Stimulated activated CD8-positive, alpha-beta memory T cell treated with anti-CD3 and anti-CD28 coated beads, Interleukin-4, amount 100 ng/mL, for 48 hours (primary cell): Measurements from ENCODE around the gene GSTK1.
"Not testable (repeated sequence)": the region's sequence is repeated elsewhere in the genome, so short reads cannot be mapped to it uniquely, and the experiment has no call there.

Experiments
- DNase-seq: peaks from one replicate; pipeline ENCODE4 v3.0.0-alpha.2; 2020

The GSTK1 gene

DNA sequence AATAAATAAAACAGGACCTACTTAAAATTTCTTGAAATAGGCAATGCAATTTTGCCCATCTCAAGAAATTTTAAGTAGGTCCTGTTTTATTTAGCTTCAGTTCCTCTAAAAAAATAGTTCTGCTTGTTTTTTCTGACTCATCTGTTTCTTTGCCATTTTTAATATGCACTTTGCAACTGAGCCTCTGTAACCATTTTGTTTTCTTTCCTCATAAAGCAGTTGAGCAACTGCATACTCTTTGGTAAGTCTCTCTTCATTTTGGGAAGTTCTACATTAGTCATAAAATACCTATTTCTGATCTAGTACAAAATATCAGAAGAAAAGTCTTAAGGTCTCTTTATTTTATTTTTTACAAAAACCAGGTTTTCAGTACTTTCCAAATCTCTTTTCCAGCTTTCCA, 23.4 kb upstream of the GSTK1 start:
- DNase-seq = no peak

DNA sequence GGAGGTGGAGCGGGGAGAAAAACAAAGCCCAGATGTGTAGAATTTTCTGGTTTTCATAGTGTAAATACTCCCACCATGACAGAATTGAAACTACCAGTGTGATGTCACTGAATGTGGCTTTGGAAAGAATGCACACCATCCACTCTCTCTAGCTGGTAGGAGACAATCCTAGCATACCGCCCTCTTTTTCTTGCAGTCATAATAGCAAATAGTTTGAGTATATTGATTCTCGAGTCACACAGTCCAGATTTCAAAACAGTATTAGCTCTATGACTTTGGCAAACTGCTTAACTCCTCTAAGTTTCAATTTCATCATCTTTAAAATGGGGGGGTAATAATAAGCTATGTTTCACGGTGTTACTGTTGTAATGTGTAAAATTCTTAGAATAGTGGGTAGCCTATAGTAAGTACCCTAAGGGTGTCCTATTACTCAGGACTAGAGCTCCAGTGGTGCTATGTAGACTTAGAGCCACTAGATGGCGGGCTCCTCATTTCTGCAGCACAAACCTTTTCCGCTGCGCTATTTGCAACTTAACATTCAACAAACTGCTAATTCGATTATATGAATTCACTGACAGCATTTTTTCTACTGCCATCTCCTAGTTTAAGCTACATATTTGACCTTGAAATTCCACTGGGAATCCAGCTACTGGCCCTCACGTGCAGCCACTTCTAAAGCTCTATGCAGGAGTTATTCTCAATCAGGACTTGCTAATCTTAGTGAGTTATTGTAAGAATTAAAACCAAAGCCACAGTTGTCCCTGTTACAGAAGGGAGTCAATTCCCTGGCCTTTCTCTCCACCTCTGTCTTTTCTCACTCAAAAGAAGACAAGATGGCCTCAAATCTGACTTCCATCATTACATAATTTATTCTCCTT, 22.7 kb upstream of the GSTK1 start:
- DNase-seq = peak; percentile 73

DNA sequence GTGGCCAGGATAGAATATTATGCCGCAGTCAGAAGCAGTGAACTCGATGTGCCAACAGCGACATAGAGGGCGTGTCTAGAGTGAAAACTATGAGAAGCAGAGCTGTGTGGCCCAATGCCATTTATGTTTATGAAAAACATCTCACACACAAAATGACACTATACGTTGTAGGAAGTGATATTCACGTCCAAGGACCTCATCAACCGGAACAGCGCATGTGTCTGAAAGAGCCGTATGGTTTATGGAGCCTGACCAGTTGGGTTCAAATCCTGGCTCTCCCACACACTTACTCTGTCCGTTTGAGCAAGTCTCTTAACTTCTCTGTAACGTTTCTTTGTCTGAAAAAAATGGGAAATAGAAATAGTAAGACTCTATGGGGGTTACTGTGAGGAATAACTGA, 20.9 kb upstream of the GSTK1 start:
- no peak for DNase-seq

DNA sequence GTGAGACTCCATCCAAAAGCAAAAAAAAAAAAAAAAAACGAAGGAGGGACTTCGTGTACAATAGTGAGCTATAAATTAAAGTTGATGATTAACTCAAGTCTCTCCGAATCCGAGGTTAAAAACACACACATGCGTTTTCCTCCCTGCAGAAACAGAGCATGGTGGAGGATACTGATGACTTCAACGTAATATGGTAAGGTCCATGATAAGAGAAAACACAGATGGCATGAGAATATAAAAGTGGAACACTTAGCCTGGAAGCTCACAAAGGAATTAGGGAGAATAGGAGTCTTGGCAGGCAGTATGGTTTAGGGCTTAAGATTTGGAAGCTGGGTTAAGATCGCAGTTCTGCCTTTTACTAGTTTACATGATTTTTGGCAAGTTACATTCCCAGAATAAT, 20.1 kb upstream of the GSTK1 start:
- no peak for DNase-seq

DNA sequence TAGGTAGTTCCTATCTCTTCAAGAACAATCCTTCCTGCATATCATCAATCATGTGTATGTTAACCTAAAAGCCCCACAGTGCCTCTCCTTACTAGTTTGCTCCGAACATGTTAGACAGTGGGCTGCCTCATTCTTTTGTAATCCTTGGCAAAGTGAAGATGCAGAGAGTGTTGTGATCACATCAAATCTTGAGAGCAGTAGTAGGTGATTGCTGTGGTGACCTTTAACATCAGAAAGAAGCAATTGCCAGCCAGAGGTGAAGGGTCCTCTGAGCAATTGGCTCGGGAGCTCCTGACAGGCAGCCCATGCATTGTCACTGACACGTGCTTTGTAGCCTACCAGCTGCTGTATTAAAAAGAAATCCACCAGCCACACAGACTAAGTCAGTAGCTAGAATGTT, 19.6 kb upstream of the GSTK1 start:
- DNase-seq = no peak

DNA sequence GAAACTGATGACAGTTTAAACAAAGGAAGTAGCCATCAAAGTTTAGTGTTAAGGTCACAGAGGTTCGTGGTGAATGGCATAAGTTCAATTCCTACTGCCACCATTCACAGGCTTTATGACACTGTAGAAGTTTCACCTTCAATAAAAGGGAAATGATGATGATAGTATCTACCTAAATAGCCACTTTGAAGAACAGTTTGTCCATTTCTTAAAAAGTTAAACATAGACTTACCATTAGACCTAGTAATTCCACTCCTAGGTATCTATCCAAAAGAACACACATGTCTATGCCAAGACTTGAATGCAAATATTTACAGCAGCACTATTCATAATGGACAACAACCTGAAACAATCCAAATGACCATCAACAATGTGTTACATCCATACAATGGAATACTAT, 18.9 kb upstream of the GSTK1 start:
- DNase-seq = no peak

DNA sequence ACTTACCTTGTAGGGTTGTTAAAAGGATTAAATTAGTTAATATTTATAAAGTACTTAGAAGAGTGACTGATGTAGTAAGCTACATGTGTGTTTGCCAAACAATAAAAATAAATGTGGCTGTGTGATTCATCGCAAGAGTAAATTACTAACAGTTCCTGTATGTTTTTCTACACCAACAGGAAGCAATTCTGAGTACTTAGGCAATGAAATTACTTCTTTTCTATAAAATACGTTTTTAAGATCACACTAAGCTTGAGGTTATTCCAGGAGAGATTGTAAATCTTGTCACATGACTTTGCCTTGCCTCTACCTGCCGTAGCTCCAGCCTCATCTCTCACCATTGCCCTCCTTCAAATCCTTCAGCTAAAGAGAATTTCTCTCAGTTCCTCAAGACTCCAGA, 18.1 kb upstream of the GSTK1 start:
- DNase-seq = no peak

DNA sequence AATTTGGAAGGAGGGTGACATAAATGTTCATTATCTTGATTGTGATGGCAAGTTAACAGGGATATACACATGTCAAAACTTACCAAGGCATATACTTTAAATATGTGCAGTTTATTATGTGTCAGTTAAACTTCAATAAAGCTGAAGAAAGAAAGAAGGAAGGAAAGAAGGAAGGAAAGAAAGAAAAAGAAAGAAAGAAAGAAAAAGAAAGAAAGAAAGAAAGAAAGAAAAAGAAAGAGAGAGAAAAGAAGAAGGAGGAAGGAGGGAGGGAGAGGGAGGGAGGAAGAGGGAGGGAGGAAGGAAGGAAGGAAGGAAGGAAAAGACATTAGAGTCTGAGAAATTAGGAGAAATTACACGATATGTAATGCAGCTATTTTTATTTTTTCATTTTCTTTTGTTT, 15.9 kb upstream of the GSTK1 start:
- DNase-seq = no peak

DNA sequence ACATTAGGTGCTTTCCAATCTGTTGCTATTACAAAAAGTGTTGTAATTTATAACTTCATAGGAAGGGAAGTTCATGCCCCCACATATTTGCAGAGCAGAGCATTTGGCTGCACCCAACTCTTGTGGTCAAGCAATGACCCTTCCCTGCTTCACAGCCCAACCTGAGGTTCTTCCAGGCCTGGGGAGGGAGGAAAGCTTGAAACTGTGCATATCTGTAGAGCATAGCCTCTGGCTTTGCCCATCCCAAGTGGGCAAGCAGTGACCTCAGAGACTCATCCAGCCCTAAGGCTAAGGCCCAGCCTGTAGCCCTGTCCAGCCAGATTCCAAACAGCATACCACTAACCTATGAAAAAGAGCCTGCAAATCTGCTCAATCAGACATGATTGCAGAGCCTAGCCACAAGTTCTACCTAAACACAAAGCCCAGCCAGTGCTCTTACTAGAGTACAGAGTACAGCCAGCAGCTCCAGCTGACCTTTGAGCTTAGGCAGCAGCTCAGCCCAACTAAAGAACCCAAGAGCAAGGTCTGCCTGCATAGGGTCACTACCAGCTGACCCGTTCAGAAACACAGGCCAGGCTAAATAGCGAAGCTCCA, 14.4 kb upstream of the GSTK1 start:
- no peak for DNase-seq

DNA sequence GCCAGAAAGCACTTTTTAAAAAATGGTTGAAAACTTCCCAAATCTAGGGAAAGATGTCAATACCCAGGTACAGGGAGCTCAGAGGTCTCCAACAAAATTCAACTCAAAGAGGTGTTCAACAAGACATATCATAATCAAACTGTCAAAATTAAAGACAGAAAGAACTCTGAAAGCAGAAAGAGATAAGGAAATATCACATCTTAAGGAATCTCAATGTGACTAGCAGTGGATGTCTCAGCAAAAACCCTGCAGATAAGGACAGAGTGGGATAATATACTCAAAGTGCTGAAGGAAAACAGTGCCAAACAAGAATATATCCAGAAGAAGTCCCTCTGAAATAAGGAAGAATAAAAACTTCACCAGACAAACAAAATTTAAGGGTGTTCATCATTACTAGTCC, 13.0 kb upstream of the GSTK1 start:
- DNase-seq = no peak

DNA sequence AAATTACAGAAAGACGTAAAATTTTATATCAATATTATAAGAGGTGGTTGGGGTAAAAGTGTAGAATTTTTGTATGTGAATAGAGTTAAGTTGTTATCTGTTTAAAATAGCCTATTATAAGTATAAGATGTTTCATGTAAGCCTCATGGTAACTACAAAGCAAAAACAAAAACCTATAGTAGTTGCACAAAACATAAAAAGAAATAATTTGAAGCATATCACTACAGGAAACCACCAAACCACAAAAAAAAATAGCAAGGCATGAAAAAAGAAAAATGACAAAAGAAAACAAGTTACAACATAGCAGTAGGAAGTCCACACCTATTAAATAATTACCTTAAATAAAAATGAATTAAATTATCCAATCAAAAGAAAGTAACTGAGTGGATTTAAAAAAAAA, 12.4 kb upstream of the GSTK1 start:
- no peak for DNase-seq

DNA sequence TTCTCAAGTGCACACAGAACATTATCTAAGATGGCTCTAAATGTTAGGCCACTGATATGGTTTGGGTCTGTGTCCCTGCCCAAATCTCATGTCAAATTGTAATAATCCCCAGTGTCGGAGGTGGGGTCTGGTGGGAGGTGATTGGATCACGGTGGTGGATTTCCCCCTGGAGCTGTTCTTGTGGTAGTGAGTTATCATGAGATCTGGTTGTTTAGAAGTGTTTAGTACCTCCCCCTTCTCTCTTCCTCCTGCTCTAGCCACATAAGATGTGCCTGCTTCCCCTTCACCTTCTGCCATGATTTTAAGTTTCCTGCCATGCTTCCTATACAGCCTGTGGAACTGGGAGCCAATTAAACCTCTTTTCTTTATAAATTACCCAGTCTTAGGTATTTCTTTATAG, 11.2 kb upstream of the GSTK1 start:
- no peak for DNase-seq

DNA sequence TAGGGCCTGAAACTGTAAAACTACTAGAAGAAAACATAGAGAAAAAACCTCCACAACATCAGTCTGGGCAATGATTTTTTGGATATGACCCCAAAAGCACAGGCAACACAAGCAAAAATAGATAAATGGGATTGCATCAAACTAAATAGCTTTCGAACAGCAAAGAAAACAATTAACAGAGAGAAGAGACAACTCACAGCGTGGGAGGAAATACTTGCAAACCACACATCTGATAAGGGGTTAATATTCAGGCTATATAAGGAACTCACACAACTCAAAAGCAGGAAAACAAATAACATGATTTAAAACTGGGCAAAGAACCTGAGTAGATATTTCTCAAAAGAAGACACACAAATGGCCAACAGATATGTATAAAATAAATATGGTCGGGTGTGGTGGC, 7.7 kb upstream of the GSTK1 start:
- no peak for DNase-seq

DNA sequence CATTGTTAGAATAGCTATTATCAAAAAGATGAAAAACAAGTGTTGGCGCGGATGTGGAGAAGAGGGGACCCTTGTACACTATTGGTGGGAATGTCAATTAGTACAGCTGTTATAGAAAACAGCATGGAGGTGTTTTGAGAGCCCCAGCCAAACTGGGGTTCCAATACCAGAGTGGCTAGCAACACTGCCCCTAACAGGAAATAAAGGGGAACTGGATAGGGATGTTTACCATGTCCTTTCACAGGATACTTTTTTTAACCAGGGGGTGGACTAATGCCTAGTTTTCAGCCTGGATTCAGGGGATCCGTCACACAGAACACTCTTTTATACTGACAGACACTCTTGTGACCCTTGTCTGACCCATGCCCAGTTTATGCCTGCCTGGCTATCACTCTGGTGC, 6.9 kb upstream of the GSTK1 start:
- DNase-seq = no peak

DNA sequence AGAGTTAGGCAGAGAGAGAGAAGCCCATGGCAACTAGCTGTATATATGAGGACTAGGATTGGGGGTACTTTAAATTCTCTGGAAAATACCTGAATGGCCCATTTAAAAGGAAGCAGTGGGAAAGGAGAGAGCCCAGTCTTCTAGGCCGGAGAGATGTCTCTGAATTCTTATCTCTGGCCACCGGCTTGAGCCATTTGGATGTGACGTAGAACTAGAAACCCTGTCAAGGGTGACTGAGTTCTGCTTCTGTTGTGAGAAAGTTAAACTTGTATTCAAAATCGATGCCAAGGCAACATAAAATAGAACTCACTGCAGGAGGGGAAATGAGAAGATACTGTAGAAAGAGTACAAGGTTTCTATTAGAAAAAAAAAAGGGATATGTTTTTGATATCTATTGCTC, 6.3 kb upstream of the GSTK1 start:
- DNase-seq = no peak

DNA sequence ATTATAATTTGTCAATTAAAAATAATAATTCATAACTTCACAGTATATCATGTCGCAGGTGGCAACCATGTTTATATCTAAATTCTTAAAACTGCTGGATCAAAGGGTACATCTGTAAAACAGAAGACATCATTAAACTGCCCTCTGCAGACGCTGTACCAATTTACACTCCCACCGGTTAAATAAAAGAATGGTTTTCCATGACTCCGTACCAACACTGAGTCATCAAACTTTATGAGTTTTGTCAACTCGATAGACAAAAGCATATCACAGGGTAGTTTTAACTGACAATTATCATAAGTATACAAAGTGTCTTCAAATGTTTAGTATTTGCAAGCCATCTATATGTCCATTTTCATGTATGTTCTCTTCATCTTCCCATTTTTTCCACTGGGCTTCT, 5.7 kb upstream of the GSTK1 start:
- DNase-seq = no peak

DNA sequence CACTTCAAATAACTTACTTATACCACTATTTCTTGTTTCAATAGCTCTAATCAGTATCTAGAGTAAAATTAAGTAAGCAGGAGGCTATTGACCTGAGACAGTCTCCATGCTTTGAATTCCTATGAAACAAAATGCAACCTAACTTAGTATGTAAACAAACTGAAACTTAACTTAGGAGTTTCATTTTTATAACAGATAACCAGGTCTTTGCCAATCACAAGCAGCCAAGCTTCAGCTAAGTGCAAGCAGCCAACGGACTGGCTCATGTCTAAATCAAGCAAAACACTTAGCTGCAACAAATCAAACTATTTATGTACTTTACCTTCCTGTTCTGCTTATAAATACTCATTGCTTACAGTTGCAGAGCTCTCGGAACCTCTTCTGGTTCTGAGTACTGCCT, 4.4 kb upstream of the GSTK1 start:
- no peak for DNase-seq

DNA sequence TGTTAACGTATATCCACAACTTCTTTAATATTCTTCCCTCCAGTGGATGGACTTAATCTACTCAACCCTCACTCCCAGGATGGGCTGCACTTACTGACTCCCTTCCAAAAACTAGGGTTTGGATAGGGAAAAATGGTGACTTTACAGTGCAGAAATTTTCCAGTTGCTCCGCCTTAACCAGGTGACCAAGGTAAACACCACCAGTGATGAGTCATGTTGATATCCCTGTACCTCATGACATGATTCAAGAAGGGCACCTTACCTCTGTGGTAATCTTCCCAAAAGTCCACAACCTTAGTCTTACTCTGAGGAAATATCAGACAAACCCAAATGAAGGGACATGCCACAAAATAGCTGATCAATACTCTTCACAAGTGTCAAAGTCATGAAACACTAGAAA, 3.5 kb upstream of the GSTK1 start:
- no peak for DNase-seq

DNA sequence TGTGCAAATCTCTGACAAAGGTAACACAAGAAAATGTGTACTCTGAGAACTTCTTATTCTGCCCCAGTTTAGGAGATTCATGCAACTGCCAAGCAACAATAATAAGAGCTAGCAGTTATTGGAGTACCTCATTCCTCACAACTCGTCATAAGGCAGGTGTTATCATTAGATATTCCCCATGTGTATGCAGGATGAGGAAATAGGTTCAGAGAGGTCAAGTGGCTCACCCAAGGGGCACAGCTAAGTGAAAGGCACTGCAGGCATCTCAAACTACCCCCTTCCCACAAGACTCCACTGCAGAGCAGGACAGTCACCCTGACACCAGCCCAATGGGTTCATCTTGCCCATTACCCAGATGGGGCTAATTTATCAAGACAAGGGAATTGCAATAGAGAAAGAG, 1.3 kb upstream of the GSTK1 start:
- DNase-seq = no peak

DNA sequence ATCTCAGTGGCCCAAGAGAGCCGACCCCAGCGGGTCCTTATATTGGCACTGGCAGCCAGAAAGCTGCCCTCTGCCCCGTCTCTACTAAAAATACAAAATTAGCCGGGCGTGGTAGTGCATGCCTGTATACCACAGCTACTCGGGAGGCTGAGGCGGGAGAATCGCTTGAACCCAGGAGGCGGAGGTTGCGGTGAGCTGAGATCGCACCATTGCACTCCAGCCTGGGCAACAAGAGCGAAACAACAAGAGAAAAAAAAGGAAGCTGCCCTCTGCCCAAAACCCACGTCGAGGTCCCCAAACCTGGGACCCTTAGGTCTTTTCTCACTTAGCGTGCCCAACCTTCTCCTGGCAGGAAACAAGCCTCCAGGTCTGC, 941 bp downstream of the GSTK1 start:
- DNase-seq = not testable (repeated sequence)

DNA sequence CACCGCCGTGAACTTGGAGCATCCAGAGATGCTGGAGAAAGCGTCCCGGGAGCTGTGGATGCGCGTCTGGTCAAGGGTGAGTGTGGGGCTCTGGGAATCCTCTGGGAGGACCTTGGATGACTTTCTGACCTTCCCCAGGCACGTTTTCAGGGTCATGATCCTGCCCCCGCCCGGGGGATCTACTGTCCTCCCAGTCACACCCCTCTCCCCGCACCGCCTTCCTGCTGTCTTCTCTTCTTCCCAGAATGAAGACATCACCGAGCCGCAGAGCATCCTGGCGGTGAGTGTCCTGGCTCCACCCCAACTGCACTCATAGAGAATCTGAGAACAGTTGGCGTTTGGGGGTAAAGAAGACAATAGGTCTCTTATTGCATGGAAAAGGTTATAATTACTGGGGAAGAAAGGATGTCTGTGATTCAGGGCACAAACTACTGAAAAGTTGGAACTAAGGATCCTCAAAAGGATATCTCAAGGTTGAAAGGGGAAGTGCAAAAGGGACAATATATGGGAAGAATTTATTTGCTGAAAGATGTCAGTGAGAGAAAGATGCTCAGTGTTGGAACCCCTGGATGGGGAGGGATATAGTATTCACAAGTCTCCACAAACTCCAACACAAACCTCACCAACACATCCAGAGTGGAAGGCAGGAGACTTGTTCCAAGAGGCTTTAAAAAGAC, 1.9 kb downstream of the GSTK1 start:
- no peak for DNase-seq

DNA sequence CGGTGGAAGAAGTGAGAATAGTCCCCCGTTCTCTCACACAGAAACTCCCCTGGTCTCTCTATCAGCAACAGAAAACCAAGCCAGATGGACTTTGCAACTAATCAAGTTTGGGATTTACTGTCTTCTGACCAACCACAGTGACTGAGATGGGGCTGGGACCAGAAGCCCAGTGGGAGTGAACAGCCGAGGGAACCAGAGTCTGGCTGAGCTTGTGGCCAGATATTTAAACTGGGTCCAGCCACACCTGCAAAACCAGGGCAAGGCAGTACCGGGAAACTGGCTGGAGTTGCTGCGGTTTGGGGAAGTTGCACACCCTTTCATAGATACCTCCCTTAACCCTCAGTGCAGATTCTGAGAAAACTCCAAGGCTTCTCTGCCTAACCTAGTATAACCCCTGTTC, 6.0 kb downstream of the GSTK1 start:
- no peak for DNase-seq

DNA sequence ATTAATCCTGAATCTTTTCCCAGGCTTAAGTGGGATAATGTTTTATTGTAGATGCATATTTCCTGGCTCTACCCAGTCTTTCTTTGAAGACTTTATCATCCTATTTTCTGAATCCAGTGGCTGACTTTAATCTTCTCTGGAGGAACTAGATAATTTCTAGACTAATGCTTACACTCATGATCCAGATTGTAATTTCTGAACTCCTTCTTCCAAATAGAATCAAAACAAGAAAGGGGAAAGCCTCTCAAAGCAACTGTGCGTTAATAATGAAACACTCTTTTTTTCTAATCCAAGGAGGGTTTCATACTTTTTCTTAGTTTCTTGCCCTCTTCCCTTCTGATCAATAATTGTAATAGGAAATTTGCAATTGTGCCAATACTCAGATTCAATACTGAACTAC, 8.0 kb downstream of the GSTK1 start:
- DNase-seq = no peak

DNA sequence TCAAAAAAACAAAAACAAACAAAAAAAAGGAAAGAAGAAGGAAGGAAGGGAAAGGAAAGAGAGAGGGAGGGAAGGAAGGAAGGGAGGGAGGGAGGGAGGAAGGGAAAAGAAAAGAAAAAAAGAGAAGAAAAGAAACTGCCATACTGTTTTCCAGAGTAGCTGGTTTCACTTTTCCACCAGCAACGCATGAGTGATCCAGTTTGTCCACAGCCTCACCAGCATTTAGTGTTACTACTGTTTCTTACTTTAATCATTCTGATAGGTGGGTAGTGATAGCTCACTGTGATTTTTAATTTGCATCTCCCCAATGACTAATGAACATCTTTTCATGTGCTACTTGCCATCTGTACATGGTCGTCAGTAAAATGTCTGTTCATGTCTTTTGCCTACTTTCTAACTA, 9.6 kb downstream of the GSTK1 start:
- no peak for DNase-seq
